Measurements from ENCODE around the gene GRSF1. TPM values are rescaled to one million over a fixed set of nuclear protein-coding genes. Genes with fewer than 3 reads are reported as not detected.

The GRSF1 gene
- 10 to 100 TPM; 58.6 to 93.9 (median 74.7) TPM for polyA plus RNA-seq (ENCODE audit: low read depth in 6 of 6)

GRCh38 chr4:70839589-70840093, at the start of gene GRSF1:
TSS of gene GRSF1 (minus strand) at chr4:70839890. CDS start at chr4:70839827, 63 bp downstream.
- Mint-ChIP-seq H3K4me3 (peak within 1 kb of the TSS; percentile 90 to 97 (median 96)), H3K36me3 (no peaks in the 10 kb centered on the region), H3K27me3 (no peaks in the 10 kb centered on the region), H3K4me1 (peaks cover 28 to 38% (median 35%) of the 10 kb centered on the region in 3 donors), H3K27ac (peak within 1 kb of the TSS; percentile 87 to 94 (median 92)), H3K9me3 (no peaks in the 10 kb centered on the region)
- peak; percentile 75 to 76 for ATAC-seq (ENCODE audit: low read depth in 2 of 2)
- peak; percentile 93 for DNase-seq

- DNase-seq = no peak
These were observed 45.5 kb upstream of the GRSF1 start for GRCh38 chr4:70885174-70885573.

GRCh38 chr4:70880739-70881138, 41.0 kb upstream of the GRSF1 start:
- Mint-ChIP-seq H3K27ac (no peak overlapping the region), H3K36me3 (no peaks in the 10 kb centered on the region), H3K9me3 (peaks cover 0 to 6% (median 0%) of the 10 kb centered on the region in 7 donors), H3K4me1 (peaks cover 4 to 6% (median 5%) of the 10 kb centered on the region in 3 donors), H3K4me3 (no peak overlapping the region), H3K27me3 (no peaks in the 10 kb centered on the region)
- ATAC-seq (ENCODE audit: low read depth in 2 of 2) = no peak
- no peak for DNase-seq

More at GRCh38 chr4:70885174-70885573, 45.5 kb upstream of the GRSF1 start:
- Mint-ChIP-seq H3K27me3 (peaks cover 0 to 4% (median 0%) of the 10 kb centered on the region in 3 donors), H3K4me1 (no peaks in the 10 kb centered on the region), H3K9me3 (peaks cover 0 to 6% (median 0%) of the 10 kb centered on the region in 7 donors), H3K36me3 (no peaks in the 10 kb centered on the region), H3K27ac (no peak overlapping the region), H3K4me3 (no peak overlapping the region)
- no peak for ATAC-seq (ENCODE audit: low read depth in 2 of 2)

GRCh38 chr4:70877556-70877955, 37.9 kb upstream of the GRSF1 start:
- no peak overlapping the region for H3K4me3 Mint-ChIP-seq
- no peak for ATAC-seq (ENCODE audit: low read depth in 2 of 2)
- peaks cover 18 to 20% (median 19%) of the 10 kb centered on the region in 3 donors for H3K4me1 Mint-ChIP-seq
- H3K27me3 Mint-ChIP-seq = no peaks in the 10 kb centered on the region
- no peaks in the 10 kb centered on the region for H3K36me3 Mint-ChIP-seq
- H3K9me3 Mint-ChIP-seq = no peaks in the 10 kb centered on the region
- DNase-seq = no peak
- H3K27ac Mint-ChIP-seq = no peak overlapping the region

GRCh38 chr4:70874268-70875156, 34.8 kb upstream of the GRSF1 start:
- peaks cover 18 to 20% (median 19%) of the 10 kb centered on the region in 3 donors for H3K4me1 Mint-ChIP-seq
- no peaks in the 10 kb centered on the region for H3K9me3 Mint-ChIP-seq
- no peaks in the 10 kb centered on the region for H3K27me3 Mint-ChIP-seq
- peak; percentile 97 for ATAC-seq (ENCODE audit: low read depth in 2 of 2)
- H3K27ac Mint-ChIP-seq = peak overlapping the region in 5 of 6 donors; percentile 32 to 62 (median 49)
- H3K36me3 Mint-ChIP-seq = no peaks in the 10 kb centered on the region
- peak overlapping the region in 7 of 8 donors; percentile 22 to 86 (median 66) for H3K4me3 Mint-ChIP-seq
- DNase-seq = peak; percentile 46

GRCh38 chr4:70873216-70873615, 33.5 kb upstream of the GRSF1 start:
- Mint-ChIP-seq H3K27me3 (no peaks in the 10 kb centered on the region), H3K4me1 (peaks cover 18 to 20% (median 19%) of the 10 kb centered on the region in 3 donors), H3K36me3 (no peaks in the 10 kb centered on the region), H3K27ac (no peak overlapping the region), H3K4me3 (no peak overlapping the region), H3K9me3 (no peaks in the 10 kb centered on the region)
- no peak for DNase-seq
- ATAC-seq (ENCODE audit: low read depth in 2 of 2) = no peak

GRCh38 chr4:70868778-70869177, 29.1 kb upstream of the GRSF1 start:
- ATAC-seq (ENCODE audit: low read depth in 2 of 2) = no peak
- Mint-ChIP-seq H3K27me3 (no peaks in the 10 kb centered on the region), H3K4me3 (no peak overlapping the region), H3K36me3 (no peaks in the 10 kb centered on the region), H3K9me3 (no peaks in the 10 kb centered on the region), H3K27ac (no peak overlapping the region), H3K4me1 (peaks cover 0 to 5% (median 3%) of the 10 kb centered on the region in 3 donors)
- no peak for DNase-seq

GRCh38 chr4:70863099-70863790, 23.6 kb upstream of the GRSF1 start:
- peaks cover 0 to 5% (median 0%) of the 10 kb centered on the region in 3 donors for H3K4me1 Mint-ChIP-seq
- no peaks in the 10 kb centered on the region for H3K36me3 Mint-ChIP-seq
- no peak for ATAC-seq (ENCODE audit: low read depth in 2 of 2)
- no peak overlapping the region for H3K4me3 Mint-ChIP-seq
- no peaks in the 10 kb centered on the region for H3K9me3 Mint-ChIP-seq
- H3K27me3 Mint-ChIP-seq = no peaks in the 10 kb centered on the region
- peak overlapping the region in 2 of 6 donors; percentile 3 to 55 for H3K27ac Mint-ChIP-seq
- no peak for DNase-seq

- H3K36me3 Mint-ChIP-seq = no peaks in the 10 kb centered on the region
- no peaks in the 10 kb centered on the region for H3K9me3 Mint-ChIP-seq
- no peaks in the 10 kb centered on the region for H3K27me3 Mint-ChIP-seq
- ATAC-seq (ENCODE audit: low read depth in 2 of 2) (no peak), DNase-seq (no peak)
- no peak overlapping the region for H3K27ac Mint-ChIP-seq
- no peak overlapping the region for H3K4me3 Mint-ChIP-seq
- no peaks in the 10 kb centered on the region for H3K4me1 Mint-ChIP-seq
These were observed 19.4 kb upstream of the GRSF1 start for GRCh38 chr4:70859066-70859465.

GRCh38 chr4:70858454-70858853, 18.8 kb upstream of the GRSF1 start:
- Mint-ChIP-seq H3K4me3 (no peak overlapping the region), H3K9me3 (no peaks in the 10 kb centered on the region), H3K27ac (no peak overlapping the region), H3K4me1 (peaks cover 0 to 4% (median 0%) of the 10 kb centered on the region in 3 donors), H3K36me3 (no peaks in the 10 kb centered on the region), H3K27me3 (no peaks in the 10 kb centered on the region)
- DNase-seq (no peak), ATAC-seq (ENCODE audit: low read depth in 2 of 2) (no peak)

GRCh38 chr4:70855464-70855863, 15.8 kb upstream of the GRSF1 start:
- H3K36me3 Mint-ChIP-seq = no peaks in the 10 kb centered on the region
- ATAC-seq (ENCODE audit: low read depth in 2 of 2) = no peak
- peaks cover 0 to 4% (median 0%) of the 10 kb centered on the region in 3 donors for H3K4me1 Mint-ChIP-seq
- H3K27ac Mint-ChIP-seq = no peak overlapping the region
- no peak overlapping the region for H3K4me3 Mint-ChIP-seq
- H3K27me3 Mint-ChIP-seq = no peaks in the 10 kb centered on the region
- DNase-seq = no peak
- H3K9me3 Mint-ChIP-seq = no peaks in the 10 kb centered on the region

GRCh38 chr4:70849291-70849690, 9.6 kb upstream of the GRSF1 start:
- H3K27me3 Mint-ChIP-seq = no peaks in the 10 kb centered on the region
- peak overlapping the region in 1 of 8 donors; percentile 40 for H3K4me3 Mint-ChIP-seq
- ATAC-seq (ENCODE audit: low read depth in 2 of 2) = peak; percentile 47 to 78
- H3K36me3 Mint-ChIP-seq = no peaks in the 10 kb centered on the region
- DNase-seq = no peak
- peaks cover 8 to 19% (median 16%) of the 10 kb centered on the region in 3 donors for H3K4me1 Mint-ChIP-seq
- H3K9me3 Mint-ChIP-seq = no peaks in the 10 kb centered on the region
- H3K27ac Mint-ChIP-seq = peak overlapping the region in 4 of 6 donors; percentile 23 to 90 (median 67)

- H3K27me3 Mint-ChIP-seq = no peaks in the 10 kb centered on the region
- H3K27ac Mint-ChIP-seq = peak overlapping the region in 4 of 6 donors; percentile 38 to 67 (median 64)
- H3K4me1 Mint-ChIP-seq = peaks cover 21 to 27% (median 26%) of the 10 kb centered on the region in 3 donors
- H3K36me3 Mint-ChIP-seq = no peaks in the 10 kb centered on the region
- ATAC-seq (ENCODE audit: low read depth in 2 of 2) = peak; percentile 43 to 46
- H3K9me3 Mint-ChIP-seq = no peaks in the 10 kb centered on the region
- peak overlapping the region in 6 of 8 donors; percentile 30 to 76 (median 48) for H3K4me3 Mint-ChIP-seq
- DNase-seq = peak; percentile 43
These were observed 4.5 kb upstream of the GRSF1 start for GRCh38 chr4:70844180-70844579.
